ENCODE data around the gene KRABD2.

- TF ChIP-seq CTCF (IDR thresholded peaks at IDR 0.05), result no peak
- TF ChIP-seq EP300 (IDR thresholded peaks at IDR 0.05), result no peak
- no peak for TF ChIP-seq POLR2A (IDR thresholded peaks at IDR 0.05)
These were observed 43.8 kb upstream of the KRABD2 start for GRCh38 chr17:8420041-8420934.

Data from ovary (tissue), 3 donors.